ENCODE results near the gene PFKFB3.

Gene PFKFB3

DNA sequence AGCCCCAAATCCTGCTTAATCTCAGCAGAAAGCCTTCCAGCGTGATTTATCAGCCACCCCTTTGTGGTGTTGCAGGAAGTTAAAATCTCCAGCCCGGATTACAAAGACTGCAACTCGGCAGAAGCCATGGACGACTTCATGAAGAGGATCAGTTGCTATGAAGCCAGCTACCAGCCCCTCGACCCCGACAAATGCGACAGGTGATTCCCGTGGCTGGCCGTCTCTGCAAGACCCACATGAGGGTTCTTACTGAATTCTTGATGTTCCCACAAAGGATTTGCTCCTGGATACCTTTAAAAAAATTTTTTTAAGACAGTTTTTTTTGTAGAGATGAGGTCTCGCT, 16.7 kb downstream of the PFKFB3 start:
- no peak overlapping the region for H3K4me3 ChIP-seq (ENCODE audit: low read depth, low read length)
- DNase-seq (ENCODE audit: low read depth): no peak
- TF ChIP-seq, protein P1, sequence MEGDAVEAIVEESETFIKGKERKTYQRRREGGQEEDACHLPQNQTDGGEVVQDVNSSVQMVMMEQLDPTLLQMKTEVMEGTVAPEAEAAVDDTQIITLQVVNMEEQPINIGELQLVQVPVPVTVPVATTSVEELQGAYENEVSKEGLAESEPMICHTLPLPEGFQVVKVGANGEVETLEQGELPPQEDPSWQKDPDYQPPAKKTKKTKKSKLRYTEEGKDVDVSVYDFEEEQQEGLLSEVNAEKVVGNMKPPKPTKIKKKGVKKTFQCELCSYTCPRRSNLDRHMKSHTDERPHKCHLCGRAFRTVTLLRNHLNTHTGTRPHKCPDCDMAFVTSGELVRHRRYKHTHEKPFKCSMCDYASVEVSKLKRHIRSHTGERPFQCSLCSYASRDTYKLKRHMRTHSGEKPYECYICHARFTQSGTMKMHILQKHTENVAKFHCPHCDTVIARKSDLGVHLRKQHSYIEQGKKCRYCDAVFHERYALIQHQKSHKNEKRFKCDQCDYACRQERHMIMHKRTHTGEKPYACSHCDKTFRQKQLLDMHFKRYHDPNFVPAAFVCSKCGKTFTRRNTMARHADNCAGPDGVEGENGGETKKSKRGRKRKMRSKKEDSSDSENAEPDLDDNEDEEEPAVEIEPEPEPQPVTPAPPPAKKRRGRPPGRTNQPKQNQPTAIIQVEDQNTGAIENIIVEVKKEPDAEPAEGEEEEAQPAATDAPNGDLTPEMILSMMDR (IDR thresholded peaks at IDR 0.05; ENCODE audit: control insufficient read depth, extremely low read depth, insufficient read depth): no peak

DNA sequence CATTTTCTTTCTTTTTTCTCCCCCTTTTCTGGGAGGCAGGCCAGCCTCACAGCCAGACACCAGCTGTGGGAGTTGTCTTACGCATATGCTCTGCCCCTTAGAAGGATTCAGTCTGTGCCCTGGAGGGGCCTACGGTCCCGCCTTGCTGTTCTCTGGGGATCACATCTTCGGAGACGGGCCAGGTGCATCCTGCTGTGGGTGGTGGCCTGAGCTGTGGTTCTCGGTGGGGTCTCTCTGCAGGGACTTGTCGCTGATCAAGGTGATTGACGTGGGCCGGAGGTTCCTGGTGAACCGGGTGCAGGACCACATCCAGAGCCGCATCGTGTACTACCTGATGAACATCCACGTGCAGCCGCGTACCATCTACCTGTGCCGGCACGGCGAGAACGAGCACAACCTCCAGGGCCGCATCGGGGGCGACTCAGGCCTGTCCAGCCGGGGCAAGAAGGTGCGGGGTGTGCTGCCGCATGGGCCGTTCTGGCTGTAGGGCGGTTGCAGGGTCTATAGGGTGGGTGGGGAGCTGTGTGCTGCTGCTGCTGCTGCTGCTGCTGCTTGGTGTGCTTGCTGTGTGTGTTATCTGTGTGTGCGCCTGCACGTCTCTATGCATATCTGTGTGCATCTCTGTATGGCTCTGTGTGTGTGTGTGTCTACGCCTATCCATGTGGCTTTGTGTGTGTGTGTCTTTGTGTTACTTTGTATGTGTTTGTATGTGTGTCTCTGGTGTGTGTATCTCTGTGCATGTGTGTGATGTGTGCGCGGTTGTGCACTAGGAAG, 17.9 kb downstream of the PFKFB3 start:
- TF ChIP-seq, protein P1 (IDR thresholded peaks at IDR 0.05; ENCODE audit: control insufficient read depth, extremely low read depth, insufficient read depth): no peak
- H3K4me3 ChIP-seq (ENCODE audit: low read depth, low read length): no peak overlapping the region
- no peak for DNase-seq (ENCODE audit: low read depth)

DNA sequence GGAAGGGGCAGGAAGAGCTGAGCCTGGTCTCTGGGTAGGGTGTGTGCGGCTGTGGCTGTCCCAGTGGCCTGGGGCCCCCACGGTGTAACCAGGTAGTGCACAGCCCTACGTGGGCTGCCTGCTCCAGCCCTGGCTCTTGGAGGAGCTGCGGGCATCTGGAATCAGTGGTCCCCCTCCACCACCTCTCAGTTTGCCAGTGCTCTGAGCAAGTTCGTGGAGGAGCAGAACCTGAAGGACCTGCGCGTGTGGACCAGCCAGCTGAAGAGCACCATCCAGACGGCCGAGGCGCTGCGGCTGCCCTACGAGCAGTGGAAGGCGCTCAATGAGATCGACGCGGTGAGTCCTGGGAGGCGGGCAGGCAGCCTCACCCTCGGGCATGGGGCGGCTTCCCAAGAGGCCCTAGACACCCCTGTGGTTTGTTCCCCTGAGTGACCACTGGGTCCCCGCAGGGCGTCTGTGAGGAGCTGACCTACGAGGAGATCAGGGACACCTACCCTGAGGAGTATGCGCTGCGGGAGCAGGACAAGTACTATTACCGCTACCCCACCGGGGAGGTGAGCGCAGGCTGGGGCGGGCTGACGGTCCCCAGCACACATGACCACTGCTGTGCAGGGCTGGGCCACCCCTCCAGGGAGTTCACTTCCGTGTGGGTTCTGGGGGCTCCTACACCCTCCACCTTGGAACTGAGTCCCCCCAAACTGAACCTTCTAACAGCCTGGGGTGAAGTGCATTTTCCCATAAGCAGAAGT, 18.6 kb downstream of the PFKFB3 start:
- no peak for DNase-seq (ENCODE audit: low read depth)
- no peak overlapping the region for H3K4me3 ChIP-seq (ENCODE audit: low read depth, low read length)
- TF ChIP-seq, protein P1 (IDR thresholded peaks at IDR 0.05; ENCODE audit: control insufficient read depth, extremely low read depth, insufficient read depth): no peak

DNA sequence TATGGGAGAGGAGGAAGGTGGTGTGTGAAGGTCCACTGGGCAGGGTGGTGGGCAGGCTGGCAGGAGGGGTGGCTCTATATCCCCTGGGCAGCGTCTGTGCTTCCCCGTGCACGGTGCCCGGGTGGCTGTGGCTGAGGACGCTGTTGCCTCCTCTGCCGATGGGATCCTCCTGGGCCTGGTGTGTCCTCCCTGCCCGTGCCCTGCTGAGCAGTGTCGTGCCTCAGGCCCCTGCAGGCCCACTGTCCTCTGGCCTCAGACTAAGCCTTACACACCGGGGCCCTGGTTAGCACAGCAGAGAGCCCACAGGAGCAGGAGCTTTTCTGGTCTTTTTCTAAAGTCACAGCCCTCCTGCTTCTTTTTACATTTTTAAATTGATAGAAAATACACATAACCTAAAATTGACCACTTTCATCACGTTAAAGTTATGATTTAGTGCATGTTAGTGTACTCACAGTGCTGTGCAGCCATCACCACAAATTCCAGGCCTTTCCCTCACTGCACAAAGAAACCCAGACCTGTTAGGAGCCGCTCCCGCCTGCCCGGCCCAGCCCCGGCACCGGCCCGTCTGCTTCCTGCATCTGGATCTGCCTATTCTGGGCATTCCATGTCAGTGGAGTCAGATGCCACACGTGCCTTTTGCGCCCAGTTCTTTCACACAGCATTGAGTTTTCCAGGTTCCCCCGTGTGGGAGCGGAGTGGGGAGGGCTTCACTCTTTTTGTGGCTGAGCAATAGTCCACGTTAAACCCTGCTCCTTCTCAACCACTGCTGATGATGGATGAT, 19.4 kb downstream of the PFKFB3 start:
- TF ChIP-seq, protein P1 (IDR thresholded peaks at IDR 0.05; ENCODE audit: control insufficient read depth, extremely low read depth, insufficient read depth): no peak
- no peak for DNase-seq (ENCODE audit: low read depth)
- no peak overlapping the region for H3K4me3 ChIP-seq (ENCODE audit: low read depth, low read length)

DNA sequence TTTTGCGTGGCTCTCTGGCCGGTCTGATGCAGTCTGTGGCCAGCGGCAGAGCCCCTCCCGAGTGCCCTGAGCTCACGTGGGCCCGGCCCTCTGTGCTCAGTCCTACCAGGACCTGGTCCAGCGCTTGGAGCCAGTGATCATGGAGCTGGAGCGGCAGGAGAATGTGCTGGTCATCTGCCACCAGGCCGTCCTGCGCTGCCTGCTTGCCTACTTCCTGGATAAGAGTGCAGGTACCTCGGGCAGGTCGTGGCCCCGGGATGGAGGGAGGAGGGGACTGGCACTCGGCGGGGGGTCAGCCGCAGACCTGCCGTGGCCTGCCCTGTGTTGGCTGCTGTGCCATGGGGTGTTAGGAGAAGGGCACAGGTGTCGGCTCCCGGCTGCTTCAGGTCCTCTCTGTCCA, 20.0 kb downstream of the PFKFB3 start:
- TF ChIP-seq, protein P1 (IDR thresholded peaks at IDR 0.05; ENCODE audit: control insufficient read depth, extremely low read depth, insufficient read depth): no peak
- no peak overlapping the region for H3K4me3 ChIP-seq (ENCODE audit: low read depth, low read length)
- DNase-seq (ENCODE audit: low read depth): no peak

DNA sequence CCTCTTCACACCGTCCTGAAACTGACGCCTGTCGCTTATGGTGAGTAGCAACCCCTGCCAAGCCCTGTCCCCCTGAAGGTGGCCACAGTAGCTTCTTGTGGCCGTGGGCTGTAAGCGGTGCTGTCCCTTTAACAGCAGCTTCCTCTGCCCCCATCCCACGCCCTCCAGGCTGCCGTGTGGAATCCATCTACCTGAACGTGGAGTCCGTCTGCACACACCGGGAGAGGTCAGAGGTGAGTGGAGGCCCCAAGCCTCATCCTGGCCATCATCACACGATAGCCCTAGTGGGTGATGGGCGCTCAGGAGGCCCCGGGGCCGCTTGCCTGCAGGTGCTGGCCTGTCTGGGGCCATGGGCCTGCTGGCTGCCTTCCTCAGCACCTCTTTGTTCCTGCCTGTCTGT, 21.2 kb downstream of the PFKFB3 start:
- no peak for DNase-seq (ENCODE audit: low read depth)
- TF ChIP-seq, protein P1 (IDR thresholded peaks at IDR 0.05; ENCODE audit: control insufficient read depth, extremely low read depth, insufficient read depth): no peak
- no peak overlapping the region for H3K4me3 ChIP-seq (ENCODE audit: low read depth, low read length)

Data from LNCaP clone FGC (cell line).